DMS79 treated with DMSO at 0.1 percent for 48 hours (cell line): ENCODE results near the gene FYN.

Experiments used
- DNase-seq: peaks from one replicate; lab custom pipeline; 2025; lab: John Stamatoyannopoulos, UW

The FYN gene

GRCh38 chr6:111769365-111770152 is 103.7 kb downstream of the FYN start:
- DNase-seq = peak; percentile 29

GRCh38 chr6:111768431-111768770 is 104.9 kb downstream of the FYN start:
- DNase-seq = no peak

GRCh38 chr6:111767752-111768430 is 105.4 kb downstream of the FYN start:
- DNase-seq = no peak

- DNase-seq = no peak
Measured at GRCh38 chr6:111766201-111766857, 106.9 kb downstream of the FYN start.

GRCh38 chr6:111765763-111766162 is 107.5 kb downstream of the FYN start:
- DNase-seq = no peak

GRCh38 chr6:111764238-111765175 is 108.7 kb downstream of the FYN start:
- DNase-seq = no peak

GRCh38 chr6:111763381-111763780 is 109.9 kb downstream of the FYN start:
- DNase-seq = no peak

- DNase-seq = no peak
Measured at GRCh38 chr6:111761783-111762312, 111.4 kb downstream of the FYN start.

- no peak for DNase-seq
Measured at GRCh38 chr6:111761212-111761611, 112.0 kb downstream of the FYN start.

- DNase-seq = no peak
Measured at GRCh38 chr6:111759836-111760785, 113.1 kb downstream of the FYN start.

- DNase-seq = no peak
Measured at GRCh38 chr6:111759331-111759835, 113.9 kb downstream of the FYN start.

GRCh38 chr6:111758608-111759329 is 114.5 kb downstream of the FYN start:
- no peak for DNase-seq

- no peak for DNase-seq
Measured at GRCh38 chr6:111757342-111757741, 115.9 kb downstream of the FYN start.

GRCh38 chr6:111754423-111754822 is 118.8 kb downstream of the FYN start:
- DNase-seq = no peak

GRCh38 chr6:111753573-111753972 is 119.7 kb downstream of the FYN start:
- no peak for DNase-seq

- no peak for DNase-seq
Measured at GRCh38 chr6:111752476-111752875, 120.8 kb downstream of the FYN start.

GRCh38 chr6:111750753-111751673 is 122.2 kb downstream of the FYN start:
- DNase-seq = no peak

GRCh38 chr6:111750153-111750552 is 123.1 kb downstream of the FYN start:
- DNase-seq = no peak

- DNase-seq = no peak
Measured at GRCh38 chr6:111748231-111748647, 125.0 kb downstream of the FYN start.
